HEK293 (cell line): ENCODE results near the gene RAI14.
A peak's percentile ranks its signal among the peaks of the same experiment; 100 is the strongest.

Experiments used
- CTCF ChIA-PET: fragments of 350-600 bp; formaldehyde crosslinking; extraction: SDS; loops from one replicate; lab custom pipeline; 2021; ENCODE audit warnings: antibody characterized with exemption; lab: Yijun Ruan, JAX
- POLR2A ChIA-PET: fragments of 300-600 bp; formaldehyde crosslinking; extraction: SDS; loops from one replicate; lab custom pipeline; 2020; ENCODE audit warnings: antibody characterized with exemption, inconsistent platforms; lab: Yijun Ruan, JAX
- H3K27ac ChIP-seq: fragments of 200-500 bp; sonication (Bioruptor generic); 2 replicates; pipeline ENCODE4 v1.5.1; 2014; ENCODE audit warnings: low read depth, low read length, control low read depth, inconsistent platforms; ENCODE audit errors: extremely low read depth
- H3K36me3 ChIP-seq, 2 experiments: fragments of 200-500 bp in 1 of 2; sonication (Bioruptor generic) in 1 of 2; 1 replicate in 1 of 2; 2 replicates in 1 of 2; pipeline ENCODE4 v1.5.1; 2014 to 2017; ENCODE audit warnings: inconsistent platforms in 2 of 2, low read length in 2 of 2; ENCODE audit not compliant: control insufficient read depth in 2 of 2, insufficient read depth in 1 of 2
- H3K4me1 ChIP-seq: fragments of 200-500 bp; sonication (Bioruptor generic); 2 replicates; pipeline ENCODE4 v1.5.1; 2014; ENCODE audit warnings: mild to moderate bottlenecking, low read length, inconsistent platforms; ENCODE audit not compliant: control insufficient read depth, insufficient read depth
- H3K4me3 ChIP-seq: 2 replicates; pipeline ENCODE4 v1.5.1; 2011; ENCODE audit warnings: low read depth, mild to moderate bottlenecking, control low read depth, low read length, moderate library complexity
- H3K9me3 ChIP-seq: fragments of 200-500 bp; sonication (Bioruptor generic); 2 replicates; pipeline ENCODE4 v1.5.1; 2014; ENCODE audit warnings: low read depth, low read length, inconsistent platforms; ENCODE audit not compliant: control insufficient read depth, insufficient read depth
- ATF2 ChIP-seq: fragments of 450-650 bp; formaldehyde crosslinking; IDR thresholded peaks from 2 replicates; pipeline ENCODE4 v1.5.1; 2016; ENCODE audit warnings: missing biosample characterization, missing genetic modification characterization, low read depth
- BCL11B ChIP-seq: fragments of 450-650 bp; formaldehyde crosslinking; IDR thresholded peaks from 2 replicates; pipeline ENCODE4 v1.5.1; 2016; ENCODE audit warnings: low read depth, missing biosample characterization, missing genetic modification characterization
- IKZF3 ChIP-seq: fragments of 450-650 bp; IDR thresholded peaks from 2 replicates; pipeline ENCODE4 v1.5.0; 2018; ENCODE audit warnings: missing biosample characterization, mild to moderate bottlenecking, missing genetic modification characterization, moderate library complexity
- REST ChIP-seq: fragments of 450-650 bp; formaldehyde crosslinking; IDR thresholded peaks from 2 replicates; pipeline ENCODE4 v1.5.1; 2016; ENCODE audit warnings: missing biosample characterization, missing genetic modification characterization
- SETDB1 ChIP-seq: IDR thresholded peaks from one replicate; pipeline ENCODE4 v1.6.1; 2017; ENCODE audit warnings: mild to moderate bottlenecking, low read length, moderate library complexity, mixed read lengths; ENCODE audit not compliant: insufficient read length
- SP7 ChIP-seq: fragments of 450-650 bp; formaldehyde crosslinking; IDR thresholded peaks from 2 replicates; pipeline ENCODE4 v1.5.1; 2016; ENCODE audit warnings: missing biosample characterization, missing genetic modification characterization
- TRIM28 ChIP-seq: IDR thresholded peaks from 2 replicates; pipeline ENCODE4 v1.6.1; 2011; ENCODE audit warnings: low read length, control low read depth, borderline replicate concordance
- YY1 ChIP-seq: fragments of 450-650 bp; formaldehyde crosslinking; IDR thresholded peaks from 2 replicates; pipeline ENCODE4 v1.5.1; 2018; ENCODE audit warnings: missing biosample characterization, missing genetic modification characterization
- ZNF10 ChIP-seq: fragments of 450-650 bp; formaldehyde crosslinking; IDR thresholded peaks from 2 replicates; pipeline ENCODE4 v1.5.1; 2017; ENCODE audit warnings: missing biosample characterization, missing genetic modification characterization
- ZNF175 ChIP-seq: fragments of 450-650 bp; formaldehyde crosslinking; IDR thresholded peaks from 2 replicates; pipeline ENCODE4 v1.5.1; 2016; ENCODE audit warnings: missing biosample characterization, missing genetic modification characterization
- ZNF18 ChIP-seq: fragments of 450-650 bp; formaldehyde crosslinking; IDR thresholded peaks from 2 replicates; pipeline ENCODE4 v1.5.1; 2016; ENCODE audit warnings: missing biosample characterization, missing genetic modification characterization
- ZNF202 ChIP-seq: fragments of 450-650 bp; formaldehyde crosslinking; IDR thresholded peaks from 2 replicates; pipeline ENCODE4 v1.5.1; 2016; ENCODE audit warnings: missing biosample characterization, missing genetic modification characterization, borderline replicate concordance
- ZNF221 ChIP-seq: fragments of 450-650 bp; formaldehyde crosslinking; IDR thresholded peaks from 2 replicates; pipeline ENCODE4 v1.5.1; 2017; ENCODE audit warnings: missing biosample characterization, missing genetic modification characterization, borderline replicate concordance
- ZNF266 ChIP-seq: fragments of 450-650 bp; formaldehyde crosslinking; IDR thresholded peaks from 2 replicates; pipeline ENCODE4 v1.5.1; 2016; ENCODE audit warnings: missing biosample characterization, missing genetic modification characterization, low read depth
- ZNF37A ChIP-seq: fragments of 450-650 bp; IDR thresholded peaks from 2 replicates; pipeline ENCODE4 v1.5.1; 2018; ENCODE audit warnings: missing biosample characterization, missing genetic modification characterization
- ZNF426 ChIP-seq: fragments of 450-650 bp; formaldehyde crosslinking; IDR thresholded peaks from 2 replicates; pipeline ENCODE4 v1.5.1; 2017; ENCODE audit warnings: missing biosample characterization, missing genetic modification characterization, mild to moderate bottlenecking, inconsistent platforms, moderate library complexity
- ZNF501 ChIP-seq: fragments of 450-650 bp; formaldehyde crosslinking; IDR thresholded peaks from 2 replicates; pipeline ENCODE4 v1.5.1; 2016; ENCODE audit warnings: missing biosample characterization, missing genetic modification characterization
- ZNF529 ChIP-seq: fragments of 450-650 bp; formaldehyde crosslinking; IDR thresholded peaks from 2 replicates; pipeline ENCODE4 v1.5.1; 2017; ENCODE audit warnings: missing genetic modification characterization, missing biosample characterization; ENCODE audit not compliant: insufficient replicate concordance
- ZNF580 ChIP-seq: fragments of 450-650 bp; formaldehyde crosslinking; IDR thresholded peaks from 2 replicates; pipeline ENCODE4 v1.5.1; 2016; ENCODE audit warnings: missing biosample characterization, missing genetic modification characterization
- ZNF629 ChIP-seq: fragments of 450-650 bp; formaldehyde crosslinking; IDR thresholded peaks from 2 replicates; pipeline ENCODE4 v1.5.1; 2017; ENCODE audit warnings: missing biosample characterization, missing genetic modification characterization
- ZNF664 ChIP-seq: fragments of 450-650 bp; formaldehyde crosslinking; IDR thresholded peaks from 2 replicates; pipeline ENCODE4 v1.5.1; 2016; ENCODE audit warnings: missing biosample characterization, missing genetic modification characterization
- ZNF747 ChIP-seq: fragments of 450-650 bp; formaldehyde crosslinking; IDR thresholded peaks from 2 replicates; pipeline ENCODE4 v1.5.1; 2016; ENCODE audit warnings: missing biosample characterization, missing genetic modification characterization
- ZNF776 ChIP-seq: fragments of 450-650 bp; formaldehyde crosslinking; IDR thresholded peaks from 2 replicates; pipeline ENCODE4 v1.5.0; 2017; ENCODE audit warnings: missing biosample characterization, missing genetic modification characterization, borderline replicate concordance
- ZNF777 ChIP-seq: fragments of 450-650 bp; formaldehyde crosslinking; IDR thresholded peaks from 2 replicates; pipeline ENCODE4 v1.5.1; 2017; ENCODE audit warnings: missing biosample characterization, missing genetic modification characterization, borderline replicate concordance
- ZNF843 ChIP-seq: fragments of 450-650 bp; formaldehyde crosslinking; IDR thresholded peaks from 2 replicates; pipeline ENCODE4 v1.5.1; 2016; ENCODE audit warnings: missing biosample characterization, missing genetic modification characterization

RAI14 gene

GRCh38 chr5:34651791-34652190 is 4.3 kb upstream of the RAI14 start:
- ChIA-PET POLR2A (no interaction called here), CTCF (interaction anchor here (1.1 kb wide), 1 partner anchor 128 kb away, joined by 3 read pairs; no protein-coding TSS in a partner anchor)
- H3K9me3 ChIP-seq = no peaks in the 10 kb centered on the region
- H3K27ac ChIP-seq = no peak overlapping the region
- TF ChIP-seq ZNF221 (tag by site-specific recombination) = no peak
- TF ChIP-seq ZNF175 (tag by site-specific recombination) = no peak
- no peak for TF ChIP-seq BCL11B
- peak; percentile 68 for TF ChIP-seq SP7
- TF ChIP-seq ATF2 (tag by site-specific recombination) = 0 out of 2 replicates have a peak, but pooled peaks have one; percentile 8
- no peak for TF ChIP-seq ZNF776
- TF ChIP-seq ZNF10 (tag by site-specific recombination) = no peak
- TF ChIP-seq REST (tag by site-specific recombination) = peak; percentile 71; the same call in 1 of the 2 replicates
- TF ChIP-seq ZNF664 (tag by site-specific recombination) = 0 out of 2 replicates have a peak, but pooled peaks have one; percentile 18
- TF ChIP-seq ZNF37A (tag by site-specific recombination) = no peak
- peak; percentile 56; the same call in 1 of the 2 replicates for TF ChIP-seq ZNF629 (tag by site-specific recombination)
- TF ChIP-seq ZNF777 = no peak
- TF ChIP-seq SETDB1 = no peak
- TF ChIP-seq ZNF580 = peak; percentile 18; the same call in 1 of the 2 replicates
- no peak overlapping the region for H3K4me3 ChIP-seq
- no peaks in the 10 kb centered on the region for H3K36me3 ChIP-seq
- no peaks in the 10 kb centered on the region for H3K4me1 ChIP-seq

- ChIA-PET CTCF (interaction anchor here (0.6 to 1.1 kb wide), 2 partner anchors 33 to 129 kb away, joined by 3 read pairs; no protein-coding TSS in a partner anchor), POLR2A (no interaction called here)
- no peaks in the 10 kb centered on the region for H3K9me3 ChIP-seq
Measured at GRCh38 chr5:34652466-34652865, 3.7 kb upstream of the RAI14 start.

More at GRCh38 chr5:34652466-34652865, 3.7 kb upstream of the RAI14 start:
- no peaks in the 10 kb centered on the region for H3K4me1 ChIP-seq
- no peak for TF ChIP-seq TRIM28
- no peak for TF ChIP-seq ZNF501
- TF ChIP-seq IKZF3 (tag by site-specific recombination) = no peak
- no peak for TF ChIP-seq ZNF747 (tag by site-specific recombination)
- no peak for TF ChIP-seq YY1 (tag by site-specific recombination)
- no peak for TF ChIP-seq ZNF529 (tag by site-specific recombination)
- no peak for TF ChIP-seq ZNF266 (tag by site-specific recombination)
- no peak for TF ChIP-seq ZNF18 (tag by site-specific recombination)
- TF ChIP-seq ZNF426 (tag by site-specific recombination) = no peak
- no peak for TF ChIP-seq ZNF202 (tag by site-specific recombination)
- no peak for TF ChIP-seq ZNF843
- TF ChIP-seq, all 188 proteins: peak for 0
- Histone ChIP-seq H3K4me3 (no peak overlapping the region), H3K27ac (no peak overlapping the region), H3K36me3 (no peaks in the 10 kb centered on the region)
